ACHN (cell line): ENCODE measurements around the gene SPATS2L.
A peak's percentile ranks its signal among the peaks of the same experiment; 100 is the strongest.

Source experiments
- DNase-seq: peaks from one replicate; pipeline ENCODE4 v3.0.0-alpha.2; 2015
- in situ Hi-C: cut with HindIII; loops from 2 replicates; pipeline ENCODE4 v1.10.0; 2017; ENCODE audit warnings: low sequenced_read_pairs, low pct_ligation_motif_present, low pct_unique_long_range_greater_than_20kb

The SPATS2L gene

DNA sequence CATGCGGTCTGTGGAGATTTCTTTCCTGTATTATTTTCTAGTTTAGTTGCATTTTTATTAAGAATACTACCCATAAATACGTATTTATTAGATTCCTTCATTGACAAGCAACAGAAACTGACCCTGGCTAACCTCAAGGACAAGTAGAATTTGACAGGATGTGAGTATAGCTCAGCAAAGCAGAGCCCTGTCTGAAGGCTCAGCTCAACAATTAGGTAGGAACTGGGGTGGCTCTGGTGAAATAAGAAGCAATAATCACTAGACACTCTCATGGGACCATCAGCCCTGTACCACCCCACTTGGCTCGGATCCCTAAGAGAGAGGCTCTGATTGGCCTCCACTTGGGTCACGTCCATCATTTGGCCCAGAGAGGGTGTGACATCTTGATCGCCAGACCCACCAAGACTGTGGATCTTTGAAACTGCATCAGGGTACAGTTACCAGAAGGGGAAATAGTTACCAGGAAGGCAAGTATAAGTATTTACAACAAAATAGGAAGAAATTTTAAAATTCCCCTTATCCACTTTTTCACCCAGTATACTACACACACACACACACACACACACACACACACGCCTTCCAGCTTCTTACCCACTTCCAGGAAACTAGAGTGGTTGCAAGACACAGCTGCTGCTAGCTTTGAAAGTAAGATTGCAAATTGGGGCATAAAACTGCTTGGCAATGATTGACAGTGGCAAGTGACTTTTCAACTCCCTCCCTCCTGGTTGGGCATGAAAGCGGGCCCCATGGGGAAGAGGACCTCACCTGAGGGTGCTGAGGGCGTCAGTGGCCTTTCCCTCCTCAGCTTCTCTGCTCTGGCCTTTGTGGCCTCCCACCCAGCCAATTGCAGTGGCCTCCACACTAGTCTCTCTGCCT lies 161.6 kb downstream of the SPATS2L start:
- in situ Hi-C loops: no loop called here
- no peak for DNase-seq

DNA sequence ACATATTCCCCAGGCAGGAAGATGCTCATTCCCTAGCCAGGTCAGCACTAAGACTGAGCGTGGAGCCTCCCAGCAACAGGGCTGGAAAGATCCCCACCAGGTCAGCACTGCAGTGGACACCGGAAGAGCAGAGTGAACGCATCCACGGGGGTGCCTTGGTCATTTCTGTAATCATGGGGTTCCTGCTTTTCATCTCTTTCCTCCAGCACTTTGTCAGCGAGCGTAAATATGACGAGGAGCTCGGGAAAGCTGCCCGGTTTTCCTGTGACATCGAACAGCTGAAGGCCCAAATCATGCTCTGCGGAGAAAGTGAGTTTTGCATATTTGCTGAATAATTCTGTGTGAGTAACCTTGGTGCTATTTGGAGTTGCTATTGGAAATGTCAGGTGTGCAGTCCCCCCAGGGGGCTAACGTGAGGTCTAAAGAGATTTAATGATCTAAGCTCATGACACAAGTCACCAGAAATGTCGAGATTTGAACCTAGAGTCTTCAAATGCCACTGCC lies 163.3 kb downstream of the SPATS2L start:
- in situ Hi-C loops: no loop called here
- no peak for DNase-seq

GRCh38 chr2:200470230-200470629 lies 163.7 kb downstream of the SPATS2L start:
- DNase-seq: no peak
- in situ Hi-C loops: no loop called here

GRCh38 chr2:200471324-200471848 lies 164.9 kb downstream of the SPATS2L start:
- peak; percentile 50 for DNase-seq
- in situ Hi-C loops: no loop called here

DNA sequence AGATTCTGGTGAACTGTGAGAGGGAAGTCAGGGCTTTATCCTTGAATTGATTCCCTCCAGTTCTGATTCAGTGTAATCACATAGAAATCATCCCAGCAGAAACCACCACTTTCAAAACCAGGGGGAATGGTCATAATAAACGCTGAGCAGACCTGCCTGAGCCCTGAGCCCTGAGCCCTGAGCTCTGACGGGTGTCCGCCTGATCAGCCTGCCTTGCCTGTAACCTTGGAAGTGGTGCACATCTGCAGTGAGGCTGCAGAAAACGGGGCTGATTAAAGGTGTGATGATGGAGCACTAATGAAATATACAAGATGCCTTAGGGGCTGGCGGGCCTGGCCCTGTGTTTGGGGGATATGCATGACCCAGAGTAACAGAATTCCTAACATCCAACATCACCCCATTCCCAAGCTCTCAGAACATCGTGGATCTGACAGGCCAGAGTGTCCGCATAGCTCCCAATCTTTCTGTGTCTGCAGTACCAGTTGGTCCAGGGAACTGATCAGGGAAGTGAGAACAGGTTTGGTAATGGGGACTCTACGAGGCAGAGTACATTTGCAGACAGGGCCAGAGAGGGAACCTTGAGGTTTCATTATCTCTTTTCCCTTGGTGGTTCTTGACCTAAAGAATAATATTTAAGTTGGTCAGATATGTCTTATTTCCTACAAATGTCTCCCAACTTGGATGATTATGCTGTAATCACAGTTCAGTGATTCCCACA lies 165.6 kb downstream of the SPATS2L start:
- DNase-seq: no peak
- in situ Hi-C loops: no loop called here

- in situ Hi-C loops: no loop called here
- no peak for DNase-seq
Measured at GRCh38 chr2:200472853-200473464, 166.5 kb downstream of the SPATS2L start.

DNA sequence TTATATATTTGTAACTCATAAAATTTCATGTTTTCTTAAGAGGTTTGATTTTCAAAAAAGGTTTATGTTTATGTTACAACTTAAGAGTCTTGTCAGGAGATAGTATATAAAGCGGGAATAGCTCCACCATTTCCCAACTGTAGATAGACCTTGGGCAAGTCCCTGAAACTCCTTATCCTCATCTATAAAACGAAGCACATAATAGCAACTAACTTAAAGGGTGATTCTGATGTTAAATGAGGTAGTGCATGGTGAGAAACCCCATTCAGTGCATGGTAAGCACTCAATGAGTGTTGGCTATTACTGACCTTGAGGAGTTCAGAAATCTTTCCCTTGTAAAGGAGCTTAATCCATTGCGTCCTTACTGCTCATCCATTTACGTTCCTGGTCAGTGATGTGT lies 169.3 kb downstream of the SPATS2L start:
- in situ Hi-C loops: loop anchor here (25.0 kb wide), 1 partner anchor 488 kb away; no protein-coding TSS in a partner anchor
- DNase-seq: no peak

GRCh38 chr2:200476836-200477235 lies 170.3 kb downstream of the SPATS2L start:
- in situ Hi-C loops: loop anchor here (25.0 kb wide), 1 partner anchor 490 kb away; no protein-coding TSS in a partner anchor
- DNase-seq: no peak

GRCh38 chr2:200477667-200478131 lies 171.2 kb downstream of the SPATS2L start:
- no peak for DNase-seq
- in situ Hi-C loops: loop anchor here (25.0 kb wide), 1 partner anchor 490 kb away; no protein-coding TSS in a partner anchor

DNA sequence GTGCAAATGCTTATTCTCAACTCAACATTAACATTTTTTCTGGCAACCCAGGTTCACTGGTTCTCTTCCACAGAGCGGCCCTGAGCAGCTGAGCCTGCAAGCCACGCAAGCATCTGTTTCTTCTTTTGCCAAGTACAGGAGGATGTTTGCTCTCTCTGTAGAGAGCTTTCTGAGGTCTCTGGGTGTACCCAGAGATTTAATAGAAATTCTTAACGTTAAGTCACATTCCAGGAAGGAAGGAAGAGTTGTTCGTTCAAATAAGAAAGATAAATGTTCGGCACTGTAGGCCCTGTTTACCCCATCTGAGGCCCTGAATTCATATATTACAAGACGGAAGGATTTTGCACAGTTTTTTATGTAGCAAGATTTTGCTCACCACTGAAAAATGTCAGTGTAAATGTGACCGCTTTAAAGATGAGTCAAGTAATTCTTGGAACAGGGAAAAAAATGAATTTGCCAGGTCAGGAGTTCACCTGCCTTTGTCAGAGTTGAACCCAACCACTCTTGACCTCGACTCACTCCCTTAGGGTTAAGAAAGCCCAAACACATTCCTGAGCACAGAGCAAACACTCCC lies 173.3 kb downstream of the SPATS2L start:
- in situ Hi-C loops: loop anchor here (25.0 kb wide), 1 partner anchor 492 kb away; no protein-coding TSS in a partner anchor
- peak; percentile 8 for DNase-seq

- no peak for DNase-seq
- in situ Hi-C loops: loop anchor here (25.0 kb wide), 1 partner anchor 495 kb away; no protein-coding TSS in a partner anchor
Measured at GRCh38 chr2:200482194-200482593, 175.7 kb downstream of the SPATS2L start.

DNA sequence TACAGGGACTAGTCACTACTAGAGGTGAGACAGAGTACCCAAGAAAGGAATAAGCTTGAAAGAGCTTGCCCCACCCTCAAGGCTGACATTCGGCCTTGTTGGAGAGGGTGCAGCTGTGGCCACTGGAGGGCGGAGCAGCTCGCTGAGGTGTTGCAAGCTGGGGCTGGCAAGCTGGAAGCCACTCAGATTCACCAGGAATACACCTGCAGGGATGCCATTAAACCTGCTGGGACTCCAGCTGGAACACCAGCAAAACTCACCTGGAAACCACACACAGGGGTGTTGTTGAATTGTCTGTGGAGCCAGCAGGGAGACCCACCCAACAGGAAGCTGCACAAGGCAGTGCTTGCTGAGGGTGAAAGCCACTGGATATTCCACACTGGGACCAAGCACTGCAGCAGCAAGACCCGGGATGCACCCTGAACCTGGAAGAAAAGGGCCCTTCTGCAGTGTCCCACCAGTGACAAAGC lies 177.3 kb downstream of the SPATS2L start:
- in situ Hi-C loops: loop anchor here (25.0 kb wide), 1 partner anchor 496 kb away; no protein-coding TSS in a partner anchor
- peak; percentile 55 for DNase-seq

- in situ Hi-C loops: loop anchor here (25.0 kb wide), 1 partner anchor 498 kb away; no protein-coding TSS in a partner anchor
- no peak for DNase-seq
Measured at GRCh38 chr2:200484934-200485333, 178.4 kb downstream of the SPATS2L start.

- DNase-seq: no peak
- in situ Hi-C loops: loop anchor here (25.0 kb wide), 1 partner anchor 499 kb away; no protein-coding TSS in a partner anchor
Measured at GRCh38 chr2:200486529-200486928, 180.0 kb downstream of the SPATS2L start.

GRCh38 chr2:200488169-200488568 lies 181.7 kb downstream of the SPATS2L start:
- in situ Hi-C loops: loop anchor here (25.0 kb wide), 1 partner anchor 501 kb away; no protein-coding TSS in a partner anchor
- no peak for DNase-seq

DNA sequence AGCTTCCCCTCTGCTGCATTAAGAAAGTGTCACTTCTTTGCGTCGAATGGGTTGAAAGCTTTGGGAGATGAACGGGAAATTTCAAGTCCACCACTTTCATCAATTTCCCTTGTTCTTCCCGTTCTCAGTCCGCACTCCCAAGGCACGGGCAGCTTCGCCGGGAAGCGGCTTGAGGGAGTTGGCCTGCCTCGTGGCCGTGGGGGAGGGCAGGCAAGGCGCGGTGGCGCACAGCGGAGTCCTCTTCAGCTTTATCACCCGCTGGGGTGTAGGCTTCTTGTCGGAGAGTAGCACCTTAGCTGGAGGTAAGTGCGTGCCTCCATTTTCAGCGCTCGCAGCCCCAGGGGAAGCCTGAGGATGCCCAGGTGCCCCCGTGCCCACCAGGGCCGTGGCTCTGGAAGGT lies 183.5 kb downstream of the SPATS2L start:
- DNase-seq: no peak
- in situ Hi-C loops: loop anchor here (25.0 kb wide), 1 partner anchor 503 kb away; no protein-coding TSS in a partner anchor

DNA sequence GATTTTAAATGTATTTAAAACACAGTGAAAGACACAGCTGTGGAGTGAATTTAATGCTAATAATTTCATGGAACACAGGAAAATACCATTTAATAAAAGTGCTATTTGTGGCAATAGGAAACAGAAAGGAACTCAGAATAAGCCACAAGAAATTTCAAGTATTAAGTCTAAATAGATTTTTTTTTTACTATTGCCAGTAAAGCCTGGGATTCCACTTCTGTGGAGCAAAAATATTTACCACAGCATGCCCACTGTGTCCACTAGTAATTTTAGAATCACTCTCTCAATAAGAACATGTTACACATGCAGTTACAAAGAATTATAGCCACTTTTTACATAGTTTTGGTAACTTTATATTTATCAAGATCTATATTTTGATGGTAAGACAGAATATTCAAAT lies 186.2 kb downstream of the SPATS2L start:
- in situ Hi-C loops: loop anchor here (25.0 kb wide), 1 partner anchor 505 kb away; no protein-coding TSS in a partner anchor

GRCh38 chr2:200494048-200494447 lies 187.6 kb downstream of the SPATS2L start:
- DNase-seq: no peak

More for the DNA sequence above, 186.2 kb downstream of the SPATS2L start:
- no peak for DNase-seq

More at GRCh38 chr2:200494048-200494447, 187.6 kb downstream of the SPATS2L start:
- in situ Hi-C loops: loop anchor here (25.0 kb wide), 1 partner anchor 507 kb away; no protein-coding TSS in a partner anchor
